Uterus (tissue), 2 donors: ENCODE measurements around the gene ADAM33.

Experiments used
- POLR2A ChIP-seq, 2 donors: fragments of 450-650 bp; IDR thresholded peaks; one replicate each; pipeline ENCODE4 v1.6.1; 2016; ENCODE audit warnings: antibody characterized with exemption in 2 of 2, mild to moderate bottlenecking in 1 of 2, moderate library complexity in 1 of 2
- TF ChIP-seq, protein P1 (sequence below), 4 experiments: fragments of 200-600 bp in 2 of 4; fragments of 450-650 bp in 2 of 4; sonication (generic) in 2 of 4; IDR thresholded peaks; one replicate each; pipeline ENCODE4 v1.5.1; 2016 to 2019; ENCODE audit warnings: antibody characterized with exemption in 4 of 4, mild to moderate bottlenecking in 2 of 4, moderate library complexity in 1 of 4

DNA sequence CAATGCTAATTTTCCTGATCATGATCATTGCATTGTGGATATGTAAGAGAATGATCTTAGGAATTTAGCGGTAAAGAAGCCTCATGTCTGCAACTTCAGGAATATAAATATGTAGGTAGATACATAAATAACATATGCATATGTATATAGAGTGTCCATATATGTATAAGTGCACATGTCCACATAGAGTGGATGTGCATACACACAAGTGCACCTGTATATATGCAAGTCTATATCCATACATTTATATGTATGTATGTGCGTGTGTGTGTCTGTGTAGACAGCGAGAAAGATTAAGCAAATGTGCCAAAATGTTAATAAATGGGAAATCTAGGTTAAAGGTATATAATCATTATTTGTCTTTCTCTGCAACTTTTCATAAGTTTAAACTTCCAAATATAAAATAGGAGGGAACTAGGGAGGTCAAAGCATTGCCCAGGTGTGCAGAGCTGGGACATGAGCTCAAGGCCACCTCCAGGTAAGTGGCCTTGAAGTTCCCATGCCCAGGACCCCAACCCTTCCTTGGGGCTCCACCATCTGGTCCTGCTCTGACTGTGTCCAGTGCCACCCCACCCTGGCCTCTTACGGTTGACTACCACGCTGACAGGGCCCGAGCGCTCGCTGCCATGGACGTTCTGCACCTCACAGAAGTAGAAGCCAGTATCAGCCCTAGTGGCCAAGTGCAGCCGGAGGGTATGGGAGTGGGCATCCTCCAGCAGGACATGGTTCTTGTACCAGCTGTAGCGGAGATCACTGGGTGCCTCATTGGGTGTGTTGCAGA lies 21.0 kb upstream of the ADAM33 start:
- TF ChIP-seq, protein P1, sequence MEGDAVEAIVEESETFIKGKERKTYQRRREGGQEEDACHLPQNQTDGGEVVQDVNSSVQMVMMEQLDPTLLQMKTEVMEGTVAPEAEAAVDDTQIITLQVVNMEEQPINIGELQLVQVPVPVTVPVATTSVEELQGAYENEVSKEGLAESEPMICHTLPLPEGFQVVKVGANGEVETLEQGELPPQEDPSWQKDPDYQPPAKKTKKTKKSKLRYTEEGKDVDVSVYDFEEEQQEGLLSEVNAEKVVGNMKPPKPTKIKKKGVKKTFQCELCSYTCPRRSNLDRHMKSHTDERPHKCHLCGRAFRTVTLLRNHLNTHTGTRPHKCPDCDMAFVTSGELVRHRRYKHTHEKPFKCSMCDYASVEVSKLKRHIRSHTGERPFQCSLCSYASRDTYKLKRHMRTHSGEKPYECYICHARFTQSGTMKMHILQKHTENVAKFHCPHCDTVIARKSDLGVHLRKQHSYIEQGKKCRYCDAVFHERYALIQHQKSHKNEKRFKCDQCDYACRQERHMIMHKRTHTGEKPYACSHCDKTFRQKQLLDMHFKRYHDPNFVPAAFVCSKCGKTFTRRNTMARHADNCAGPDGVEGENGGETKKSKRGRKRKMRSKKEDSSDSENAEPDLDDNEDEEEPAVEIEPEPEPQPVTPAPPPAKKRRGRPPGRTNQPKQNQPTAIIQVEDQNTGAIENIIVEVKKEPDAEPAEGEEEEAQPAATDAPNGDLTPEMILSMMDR (IDR thresholded peaks at IDR 0.05) = no peak
- no peak for TF ChIP-seq POLR2A (IDR thresholded peaks at IDR 0.05)
